ENCODE results near the gene IMPDH1.

GRCh38 chr7:128419257-128419656 lies 9.5 kb upstream of the IMPDH1 start:
- no peak for TF ChIP-seq CTCF (IDR thresholded peaks at IDR 0.05)
- no peak for TF ChIP-seq POLR2A (IDR thresholded peaks at IDR 0.05)
- no peak for TF ChIP-seq POLR2AphosphoS5 (IDR thresholded peaks at IDR 0.05)
